DLD1 (cell line): ENCODE measurements around the gene ZNF3.

Experiments used
- in situ Hi-C: cut with HindIII; loops from 2 replicates; pipeline ENCODE4 v1.10.0; 2017; ENCODE audit warnings: low sequenced_read_pairs

The ZNF3 gene

GRCh38 chr7:100057006-100057405 lies 24.5 kb downstream of the ZNF3 start:
- in situ Hi-C loops = no loop called here

- in situ Hi-C loops = no loop called here
These were observed 28.3 kb downstream of the ZNF3 start for GRCh38 chr7:100053215-100053614.

- in situ Hi-C loops = no loop called here
These were observed 29.9 kb downstream of the ZNF3 start for GRCh38 chr7:100051611-100052010.

- in situ Hi-C loops = no loop called here
These were observed 31.9 kb downstream of the ZNF3 start, which contains the start of gene ZSCAN21 for GRCh38 chr7:100049441-100050291. Gene ZSCAN21 (plus strand): TSS chr7:100049774. CDS start chr7:100057007, 7,233 bp downstream.

- in situ Hi-C loops = no loop called here
These were observed 32.8 kb downstream of the ZNF3 start for GRCh38 chr7:100048680-100049079.

GRCh38 chr7:100044718-100045117 lies 36.8 kb downstream of the ZNF3 start:
- in situ Hi-C loops = no loop called here

GRCh38 chr7:100040575-100040974 lies 40.9 kb downstream of the ZNF3 start:
- in situ Hi-C loops = no loop called here

- in situ Hi-C loops = no loop called here
These were observed 43.2 kb downstream of the ZNF3 start for GRCh38 chr7:100038326-100038725.

GRCh38 chr7:100035876-100036275 lies 45.6 kb downstream of the ZNF3 start:
- in situ Hi-C loops = no loop called here

- in situ Hi-C loops = no loop called here
These were observed 46.5 kb downstream of the ZNF3 start for GRCh38 chr7:100034871-100035510.

- in situ Hi-C loops = no loop called here
These were observed 48.0 kb downstream of the ZNF3 start for GRCh38 chr7:100033526-100033925.

GRCh38 chr7:100029596-100029995 lies 51.9 kb downstream of the ZNF3 start:
- in situ Hi-C loops = no loop called here

- in situ Hi-C loops = no loop called here
These were observed 54.3 kb downstream of the ZNF3 start for GRCh38 chr7:100027197-100027596.

GRCh38 chr7:100024020-100024619 lies 57.4 kb downstream of the ZNF3 start:
- in situ Hi-C loops = no loop called here

- in situ Hi-C loops = no loop called here
These were observed 58.0 kb downstream of the ZNF3 start for GRCh38 chr7:100023526-100023925.

GRCh38 chr7:100022621-100023020 lies 58.9 kb downstream of the ZNF3 start:
- in situ Hi-C loops = no loop called here

- in situ Hi-C loops = no loop called here
These were observed 60.2 kb downstream of the ZNF3 start for GRCh38 chr7:100021297-100021696.
